HEK293 (cell line): Measurements from ENCODE around the gene FCMR.

Experiments
- CTCF ChIA-PET: fragments of 350-600 bp; formaldehyde crosslinking; extraction: SDS; loops from one replicate; lab custom pipeline; 2021; ENCODE audit warnings: antibody characterized with exemption; lab: Yijun Ruan, JAX
- POLR2A ChIA-PET: fragments of 300-600 bp; formaldehyde crosslinking; extraction: SDS; loops from one replicate; lab custom pipeline; 2020; ENCODE audit warnings: antibody characterized with exemption, inconsistent platforms; lab: Yijun Ruan, JAX
- H3K27ac ChIP-seq: fragments of 200-500 bp; sonication (Bioruptor generic); 2 replicates; pipeline ENCODE4 v1.5.1; 2014; ENCODE audit warnings: low read depth, low read length, control low read depth, inconsistent platforms; ENCODE audit errors: extremely low read depth
- H3K36me3 ChIP-seq, 2 experiments: fragments of 200-500 bp in 1 of 2; sonication (Bioruptor generic) in 1 of 2; 1 replicate in 1 of 2; 2 replicates in 1 of 2; pipeline ENCODE4 v1.5.1; 2014 to 2017; ENCODE audit warnings: inconsistent platforms in 2 of 2, low read length in 2 of 2; ENCODE audit not compliant: control insufficient read depth in 2 of 2, insufficient read depth in 1 of 2
- H3K4me1 ChIP-seq: fragments of 200-500 bp; sonication (Bioruptor generic); 2 replicates; pipeline ENCODE4 v1.5.1; 2014; ENCODE audit warnings: mild to moderate bottlenecking, low read length, inconsistent platforms; ENCODE audit not compliant: control insufficient read depth, insufficient read depth
- H3K4me3 ChIP-seq: 2 replicates; pipeline ENCODE4 v1.5.1; 2011; ENCODE audit warnings: low read depth, mild to moderate bottlenecking, control low read depth, low read length, moderate library complexity
- H3K9me3 ChIP-seq: fragments of 200-500 bp; sonication (Bioruptor generic); 2 replicates; pipeline ENCODE4 v1.5.1; 2014; ENCODE audit warnings: low read depth, low read length, inconsistent platforms; ENCODE audit not compliant: control insufficient read depth, insufficient read depth
- FEZF1 ChIP-seq: fragments of 450-650 bp; formaldehyde crosslinking; IDR thresholded peaks from 2 replicates; pipeline ENCODE4 v1.5.1; 2016; ENCODE audit warnings: missing biosample characterization, missing genetic modification characterization
- OSR2 ChIP-seq: fragments of 450-650 bp; formaldehyde crosslinking; IDR thresholded peaks from 2 replicates; pipeline ENCODE4 v1.5.1; 2016; ENCODE audit warnings: missing biosample characterization, missing genetic modification characterization
- OVOL3 ChIP-seq: fragments of 450-650 bp; formaldehyde crosslinking; IDR thresholded peaks from 2 replicates; pipeline ENCODE4 v1.5.1; 2016; ENCODE audit warnings: missing biosample characterization, missing genetic modification characterization
- ZNF112 ChIP-seq: fragments of 450-650 bp; formaldehyde crosslinking; IDR thresholded peaks from 2 replicates; pipeline ENCODE4 v1.5.0; 2017; ENCODE audit warnings: missing biosample characterization, missing genetic modification characterization
- ZNF133 ChIP-seq: fragments of 450-650 bp; formaldehyde crosslinking; IDR thresholded peaks from 2 replicates; pipeline ENCODE4 v1.5.1; 2016; ENCODE audit warnings: missing biosample characterization, missing genetic modification characterization
- ZNF175 ChIP-seq: fragments of 450-650 bp; formaldehyde crosslinking; IDR thresholded peaks from 2 replicates; pipeline ENCODE4 v1.5.1; 2016; ENCODE audit warnings: missing biosample characterization, missing genetic modification characterization
- ZNF19 ChIP-seq: fragments of 450-650 bp; formaldehyde crosslinking; IDR thresholded peaks from 2 replicates; pipeline ENCODE4; 2016; ENCODE audit warnings: missing biosample characterization, missing genetic modification characterization, low read depth
- ZNF335 ChIP-seq: fragments of 450-650 bp; formaldehyde crosslinking; conservative IDR thresholded peaks from 2 replicates; pipeline ENCODE4 v1.5.1; 2016; ENCODE audit warnings: missing biosample characterization, missing genetic modification characterization
- ZNF555 ChIP-seq: fragments of 450-650 bp; formaldehyde crosslinking; conservative IDR thresholded peaks from 2 replicates; pipeline ENCODE4 v1.5.1; 2017; ENCODE audit warnings: missing biosample characterization, mild to moderate bottlenecking, missing genetic modification characterization, inconsistent platforms
- ZNF561 ChIP-seq: fragments of 450-650 bp; IDR thresholded peaks from 2 replicates; pipeline ENCODE4 v1.5.1; 2018; ENCODE audit warnings: missing biosample characterization, missing genetic modification characterization, borderline replicate concordance
- ZNF791 ChIP-seq: fragments of 450-650 bp; formaldehyde crosslinking; IDR thresholded peaks from 2 replicates; pipeline ENCODE4 v1.5.1; 2016; ENCODE audit warnings: missing biosample characterization, missing genetic modification characterization
- ZNF792 ChIP-seq: fragments of 450-650 bp; formaldehyde crosslinking; IDR thresholded peaks from 2 replicates; pipeline ENCODE4 v1.5.1; 2016; ENCODE audit warnings: missing biosample characterization, missing genetic modification characterization
- ZNF843 ChIP-seq: fragments of 450-650 bp; formaldehyde crosslinking; IDR thresholded peaks from 2 replicates; pipeline ENCODE4 v1.5.1; 2016; ENCODE audit warnings: missing biosample characterization, missing genetic modification characterization
- TF ChIP-seq, protein P1 (sequence below): fragments of 450-650 bp; formaldehyde crosslinking; IDR thresholded peaks from 2 replicates; pipeline ENCODE4 v1.5.1; 2016; ENCODE audit warnings: missing biosample characterization, missing genetic modification characterization, low read depth
- TF ChIP-seq, protein P2 (sequence below): fragments of 450-650 bp; formaldehyde crosslinking; IDR thresholded peaks from 2 replicates; pipeline ENCODE4 v1.5.1; 2016; ENCODE audit warnings: missing biosample characterization, missing genetic modification characterization, low read depth
- TF ChIP-seq, protein P3 (sequence below): fragments of 450-650 bp; formaldehyde crosslinking; IDR thresholded peaks from 2 replicates; pipeline ENCODE4 v1.5.1; 2017; ENCODE audit warnings: missing biosample characterization, missing genetic modification characterization
- TF ChIP-seq, protein P4 (sequence below): fragments of 450-650 bp; formaldehyde crosslinking; IDR thresholded peaks from 2 replicates; pipeline ENCODE4 v1.5.1; 2016; ENCODE audit warnings: missing biosample characterization, missing genetic modification characterization

Gene FCMR, protein sequence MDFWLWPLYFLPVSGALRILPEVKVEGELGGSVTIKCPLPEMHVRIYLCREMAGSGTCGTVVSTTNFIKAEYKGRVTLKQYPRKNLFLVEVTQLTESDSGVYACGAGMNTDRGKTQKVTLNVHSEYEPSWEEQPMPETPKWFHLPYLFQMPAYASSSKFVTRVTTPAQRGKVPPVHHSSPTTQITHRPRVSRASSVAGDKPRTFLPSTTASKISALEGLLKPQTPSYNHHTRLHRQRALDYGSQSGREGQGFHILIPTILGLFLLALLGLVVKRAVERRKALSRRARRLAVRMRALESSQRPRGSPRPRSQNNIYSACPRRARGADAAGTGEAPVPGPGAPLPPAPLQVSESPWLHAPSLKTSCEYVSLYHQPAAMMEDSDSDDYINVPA

DNA sequence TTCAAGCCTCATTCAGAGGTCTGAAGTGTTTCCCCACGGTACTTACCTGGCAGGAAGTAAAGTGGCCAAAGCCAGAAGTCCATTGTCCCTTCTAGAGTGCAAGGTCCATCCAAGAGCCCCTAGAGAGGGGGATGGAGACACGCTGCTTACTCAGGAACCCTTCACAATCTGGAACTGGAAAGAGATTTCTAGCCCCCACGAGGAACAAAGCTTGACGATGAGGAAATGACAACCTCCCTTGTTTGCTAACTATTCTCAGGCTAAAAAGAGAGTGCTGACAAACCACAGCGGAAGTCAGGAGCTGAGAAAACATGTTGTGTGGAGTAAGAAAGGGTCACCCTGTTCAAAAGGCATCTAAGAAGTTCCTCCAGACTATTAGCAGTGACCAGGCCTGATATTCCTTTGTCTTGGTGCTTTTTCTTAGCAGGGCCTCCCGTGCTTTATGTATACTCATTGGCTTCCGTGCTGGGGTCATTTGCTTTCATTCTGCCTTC lies at the start of gene FCMR:
Gene FCMR, minus strand, starts transcription at position 170 of the 494 bp plus-strand sequence. Its CDS starts 87 bp downstream, at position 83.
- H3K9me3 ChIP-seq, result no peaks in the 10 kb centered on the region
- no peak within 1 kb of the TSS for H3K27ac ChIP-seq
- POLR2A ChIA-PET, result no interaction called here
- H3K36me3 ChIP-seq, result no peaks in the 10 kb centered on the region
- H3K4me3 ChIP-seq, result no peak within 1 kb of the TSS
- no peaks in the 10 kb centered on the region for H3K4me1 ChIP-seq
- CTCF ChIA-PET, result interaction anchor here (0.6 to 2.4 kb wide), 8 partner anchors 9 to 258 kb away, joined by 3 to 13 read pairs (median 4); no protein-coding TSS in a partner anchor
- TF ChIP-seq ZNF175 (tag by site-specific recombination) (no peak), ZNF843 (no peak), ZNF792 (tag by site-specific recombination) (no peak), ZNF555 (no peak), FEZF1 (tag by site-specific recombination) (no peak), ZNF791 (tag by site-specific recombination) (no peak), ZNF133 (tag by site-specific recombination) (no peak), ZNF335 (no peak), OVOL3 (tag by site-specific recombination) (no peak), OSR2 (tag by site-specific recombination) (no peak)
- TF ChIP-seq, protein P1, sequence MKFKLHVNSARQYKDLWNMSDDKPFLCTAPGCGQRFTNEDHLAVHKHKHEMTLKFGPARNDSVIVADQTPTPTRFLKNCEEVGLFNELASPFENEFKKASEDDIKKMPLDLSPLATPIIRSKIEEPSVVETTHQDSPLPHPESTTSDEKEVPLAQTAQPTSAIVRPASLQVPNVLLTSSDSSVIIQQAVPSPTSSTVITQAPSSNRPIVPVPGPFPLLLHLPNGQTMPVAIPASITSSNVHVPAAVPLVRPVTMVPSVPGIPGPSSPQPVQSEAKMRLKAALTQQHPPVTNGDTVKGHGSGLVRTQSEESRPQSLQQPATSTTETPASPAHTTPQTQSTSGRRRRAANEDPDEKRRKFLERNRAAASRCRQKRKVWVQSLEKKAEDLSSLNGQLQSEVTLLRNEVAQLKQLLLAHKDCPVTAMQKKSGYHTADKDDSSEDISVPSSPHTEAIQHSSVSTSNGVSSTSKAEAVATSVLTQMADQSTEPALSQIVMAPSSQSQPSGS (tag by site-specific recombination), result no peak
- TF ChIP-seq, protein P2, sequence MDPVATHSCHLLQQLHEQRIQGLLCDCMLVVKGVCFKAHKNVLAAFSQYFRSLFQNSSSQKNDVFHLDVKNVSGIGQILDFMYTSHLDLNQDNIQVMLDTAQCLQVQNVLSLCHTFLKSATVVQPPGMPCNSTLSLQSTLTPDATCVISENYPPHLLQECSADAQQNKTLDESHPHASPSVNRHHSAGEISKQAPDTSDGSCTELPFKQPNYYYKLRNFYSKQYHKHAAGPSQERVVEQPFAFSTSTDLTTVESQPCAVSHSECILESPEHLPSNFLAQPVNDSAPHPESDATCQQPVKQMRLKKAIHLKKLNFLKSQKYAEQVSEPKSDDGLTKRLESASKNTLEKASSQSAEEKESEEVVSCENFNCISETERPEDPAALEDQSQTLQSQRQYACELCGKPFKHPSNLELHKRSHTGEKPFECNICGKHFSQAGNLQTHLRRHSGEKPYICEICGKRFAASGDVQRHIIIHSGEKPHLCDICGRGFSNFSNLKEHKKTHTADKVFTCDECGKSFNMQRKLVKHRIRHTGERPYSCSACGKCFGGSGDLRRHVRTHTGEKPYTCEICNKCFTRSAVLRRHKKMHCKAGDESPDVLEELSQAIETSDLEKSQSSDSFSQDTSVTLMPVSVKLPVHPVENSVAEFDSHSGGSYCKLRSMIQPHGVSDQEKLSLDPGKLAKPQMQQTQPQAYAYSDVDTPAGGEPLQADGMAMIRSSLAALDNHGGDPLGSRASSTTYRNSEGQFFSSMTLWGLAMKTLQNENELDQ (tag by site-specific recombination), result no peak
- TF ChIP-seq, protein P3, sequence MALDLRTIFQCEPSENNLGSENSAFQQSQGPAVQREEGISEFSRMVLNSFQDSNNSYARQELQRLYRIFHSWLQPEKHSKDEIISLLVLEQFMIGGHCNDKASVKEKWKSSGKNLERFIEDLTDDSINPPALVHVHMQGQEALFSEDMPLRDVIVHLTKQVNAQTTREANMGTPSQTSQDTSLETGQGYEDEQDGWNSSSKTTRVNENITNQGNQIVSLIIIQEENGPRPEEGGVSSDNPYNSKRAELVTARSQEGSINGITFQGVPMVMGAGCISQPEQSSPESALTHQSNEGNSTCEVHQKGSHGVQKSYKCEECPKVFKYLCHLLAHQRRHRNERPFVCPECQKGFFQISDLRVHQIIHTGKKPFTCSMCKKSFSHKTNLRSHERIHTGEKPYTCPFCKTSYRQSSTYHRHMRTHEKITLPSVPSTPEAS, result no peak

DNA sequence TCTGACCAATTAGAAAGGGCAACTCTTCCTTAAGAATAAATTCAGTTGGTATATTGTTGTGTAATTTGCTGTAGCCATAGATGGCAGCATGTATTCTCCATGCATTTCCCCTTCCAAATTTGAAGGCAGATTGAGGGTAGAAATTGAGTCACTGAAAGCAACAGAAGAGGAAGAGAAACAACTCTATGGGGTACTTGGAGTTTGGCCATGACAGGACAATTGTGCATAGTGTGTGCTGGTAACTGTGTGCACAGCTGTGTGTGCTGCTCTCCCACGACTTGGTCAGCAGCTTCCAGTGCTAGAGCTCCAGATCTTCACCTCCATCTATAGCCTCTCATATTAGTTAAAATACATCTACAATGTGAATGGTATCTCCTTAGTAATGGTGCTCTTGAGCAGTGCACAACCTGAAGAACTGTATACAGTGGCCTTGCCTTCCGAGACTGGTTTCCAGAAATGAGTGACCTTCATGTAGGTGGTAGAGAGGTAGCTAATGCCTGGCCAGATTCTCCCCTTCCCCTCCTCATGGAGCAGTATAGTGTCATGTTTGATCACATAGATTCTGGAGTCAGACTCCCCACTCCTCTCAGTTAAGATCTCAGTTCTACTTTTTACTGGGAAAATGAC lies 49.4 kb upstream of the FCMR start:
- no peaks in the 10 kb centered on the region for H3K4me1 ChIP-seq
- H3K4me3 ChIP-seq, result no peak overlapping the region
- H3K27ac ChIP-seq, result no peak overlapping the region
- TF ChIP-seq ZNF19 (no peak), ZNF112 (tag by site-specific recombination) (no peak), ZNF561 (tag by site-specific recombination) (no peak)
- TF ChIP-seq, protein P4, sequence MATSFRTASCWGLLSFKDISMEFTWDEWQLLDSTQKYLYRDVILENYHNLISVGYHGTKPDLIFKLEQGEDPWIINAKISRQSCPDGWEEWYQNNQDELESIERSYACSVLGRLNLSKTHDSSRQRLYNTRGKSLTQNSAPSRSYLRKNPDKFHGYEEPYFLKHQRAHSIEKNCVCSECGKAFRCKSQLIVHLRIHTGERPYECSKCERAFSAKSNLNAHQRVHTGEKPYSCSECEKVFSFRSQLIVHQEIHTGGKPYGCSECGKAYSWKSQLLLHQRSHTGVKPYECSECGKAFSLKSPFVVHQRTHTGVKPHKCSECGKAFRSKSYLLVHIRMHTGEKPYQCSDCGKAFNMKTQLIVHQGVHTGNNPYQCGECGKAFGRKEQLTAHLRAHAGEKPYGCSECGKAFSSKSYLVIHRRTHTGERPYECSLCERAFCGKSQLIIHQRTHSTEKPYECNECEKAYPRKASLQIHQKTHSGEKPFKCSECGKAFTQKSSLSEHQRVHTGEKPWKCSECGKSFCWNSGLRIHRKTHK, result no peak
- POLR2A ChIA-PET, result no interaction called here
- H3K36me3 ChIP-seq, result no peaks in the 10 kb centered on the region
- no peaks in the 10 kb centered on the region for H3K9me3 ChIP-seq
- CTCF ChIA-PET, result interaction anchor here (0.7 to 5.2 kb wide), 4 partner anchors 10 to 113 kb away, joined by 3 to 39 read pairs (median 4); no protein-coding TSS in a partner anchor
